K562 (cell line): Measurements from ENCODE around the gene MPC1. TPM values are rescaled to one million over a fixed set of nuclear protein-coding genes. Genes with fewer than 3 reads are reported as not detected.

ENCODE experiments used
- ATAC-seq: fragments of 200-7000 bp; cut with Tn5 transposase; 3 replicates; pipeline ENCODE4 v1.9.1; 2020; ENCODE audit warnings: moderate library complexity
- BruUV-seq: library from RNA; stranded (reverse); fragments of 400-500 nt; replicated peaks from 2 replicates; lab custom pipeline; 2021; lab: Mats Ljungman, UMichigan
- CTCF ChIA-PET: fragments of 300-600 bp; formaldehyde crosslinking; extraction: SDS; loops from one replicate; lab custom pipeline; 2021; ENCODE audit warnings: low intra/inter-chr PET ratio; lab: Yijun Ruan, JAX
- POLR2A ChIA-PET: fragments of 300-600, 350-650 bp; sonication (Branson Sonifier 250); formaldehyde crosslinking; extraction: SDS; loops from one replicate; lab custom pipeline; 2021; ENCODE audit warnings: antibody characterized with exemption, inconsistent platforms; lab: Yijun Ruan, JAX
- DNase-seq, 4 experiments: peaks; one replicate each; pipeline versions ENCODE4 v3.0.0 to v3.0.0-alpha.2; 2011 to 2018; ENCODE audit warnings: low spot score in 3 of 4, mixed read lengths in 3 of 4; ENCODE audit errors: extremely low read depth in 1 of 4
- FAIRE-seq: peaks from 2 replicates; lab custom pipeline; 2011; peaks lifted over from hg19 to GRCh38; lab: Jason Lieb, UNC
- H2AFZ ChIP-seq: 2 replicates; pipeline ENCODE4 v1.6.0; 2011; ENCODE audit warnings: low read depth, low read length, control low read depth, inconsistent platforms
- H3K27ac ChIP-seq: fragments of 200-600 bp; 3 replicates; pipeline ENCODE4 v1.8.0; 2011; ENCODE audit warnings: low read depth, mild to moderate bottlenecking, control low read depth, inconsistent platforms, low read length, moderate library complexity, mixed read lengths; ENCODE audit errors: extremely low read depth
- H3K27me3 ChIP-seq, 2 experiments: fragments of 300-600 bp in 1 of 2; 2 replicates in 1 of 2; 3 replicates in 1 of 2; pipeline versions ENCODE4 v1.6.0 to v1.8.0; 2011; ENCODE audit warnings: inconsistent platforms in 2 of 2, low read length in 2 of 2, mild to moderate bottlenecking in 1 of 2, mixed read lengths in 1 of 2, moderate library complexity in 1 of 2; ENCODE audit not compliant: control insufficient read depth in 2 of 2, insufficient read depth in 2 of 2
- H3K36me3 ChIP-seq: fragments of 300-600 bp; 3 replicates; pipeline ENCODE4 v1.8.0; 2011; ENCODE audit warnings: mild to moderate bottlenecking, low read length, inconsistent platforms; ENCODE audit not compliant: control insufficient read depth, insufficient read depth
- H3K4me1 ChIP-seq, 2 experiments: fragments of 200-600 bp in 1 of 2; replicated peaks in 1 of 2; 2 replicates in 1 of 2; 3 replicates in 1 of 2; pipeline versions ENCODE4 v1.5.1 to v1.8.0; 2011; ENCODE audit warnings: inconsistent platforms in 2 of 2, low read length in 2 of 2, mild to moderate bottlenecking in 1 of 2, mixed read lengths in 1 of 2, moderate library complexity in 1 of 2; ENCODE audit not compliant: control insufficient read depth in 2 of 2, insufficient read depth in 2 of 2
- H3K4me2 ChIP-seq: 2 replicates; pipeline ENCODE4 v1.6.1; 2011; ENCODE audit warnings: low read length, control low read depth, inconsistent platforms, mixed read lengths; ENCODE audit not compliant: insufficient read depth
- H3K4me3 ChIP-seq: fragments of 200-600 bp; sonication (generic), shearing (Covaris generic); 2 replicates; pipeline ENCODE4 v1.5.1; 2016; ENCODE audit warnings: control low read depth, inconsistent platforms
- H3K79me2 ChIP-seq: fragments of 200-600 bp; 3 replicates; pipeline ENCODE4 v1.8.0; 2011; ENCODE audit warnings: low read length, inconsistent platforms; ENCODE audit not compliant: control insufficient read depth, insufficient read depth
- H3K9ac ChIP-seq, 2 experiments: 2 replicates each; pipeline versions ENCODE4 v1.6.0 to v1.6.1; 2011; ENCODE audit warnings: low read depth in 2 of 2, low read length in 2 of 2, control low read depth in 1 of 2, inconsistent platforms in 1 of 2, mild to moderate bottlenecking in 1 of 2, mixed read lengths in 1 of 2; ENCODE audit not compliant: insufficient read depth in 1 of 2
- H3K9me1 ChIP-seq: one replicate; pipeline ENCODE4 v1.6.0; 2011; ENCODE audit warnings: inconsistent platforms, mild to moderate bottlenecking, low read length, moderate library complexity; ENCODE audit not compliant: control insufficient read depth, insufficient read depth
- H3K9me3 ChIP-seq: replicated peaks from 2 replicates; pipeline ENCODE4 v1.5.1; 2011; ENCODE audit warnings: low read depth, low read length, inconsistent platforms; ENCODE audit not compliant: control insufficient read depth, insufficient read depth
- H4K20me1 ChIP-seq: replicated peaks from 2 replicates; pipeline ENCODE4 v1.6.1; 2011; ENCODE audit warnings: low read length, inconsistent platforms, mixed read lengths; ENCODE audit not compliant: control insufficient read depth, insufficient read depth
- CREB5 ChIP-seq: fragments of 250-450 bp; sonication (Bioruptor Pico); IDR thresholded peaks from 2 replicates; pipeline ENCODE4 v1.5.0; 2020; ENCODE audit warnings: mild to moderate bottlenecking
- KAT2B ChIP-seq: IDR thresholded peaks from one replicate; pipeline ENCODE4 v1.6.1; 2012; ENCODE audit warnings: low read depth, mild to moderate bottlenecking, control low read depth, inconsistent platforms, low read length, moderate library complexity
- KLF10 ChIP-seq: fragments of 250-450 bp; sonication (Bioruptor Pico); IDR thresholded peaks from 2 replicates; pipeline ENCODE4 v1.6.1; 2021; ENCODE audit warnings: matching md5 sums
- TCF7 ChIP-seq: sonication (generic); IDR thresholded peaks from 2 replicates; pipeline ENCODE4 v1.6.1; 2016; ENCODE audit warnings: antibody characterized with exemption, borderline replicate concordance
- THRB ChIP-seq: fragments of 450-650 bp; formaldehyde crosslinking; conservative IDR thresholded peaks from 2 replicates; pipeline ENCODE4 v1.4.0; 2022; ENCODE audit warnings: mild to moderate bottlenecking, missing genetic modification characterization
- ZNF318 ChIP-seq, 2 experiments: fragments of 450-650 bp; IDR thresholded peaks; 2 replicates each; pipeline ENCODE4 v1.6.1; 2016; ENCODE audit warnings: mild to moderate bottlenecking in 2 of 2, borderline replicate concordance in 1 of 2, low read depth in 1 of 2, moderate library complexity in 1 of 2
- WGBS: fragments of 100-300 bp; shearing (Covaris generic); methylation state at CpG from one replicate; pipeline ENCODE4 v1.1.6; 2016; ENCODE audit warnings: low coverage, mixed read lengths; ENCODE audit not compliant: insufficient coverage; ENCODE audit errors: missing lambda C conversion rate; 5-methylcytosine and 5-hydroxymethylcytosine counted together
- in situ Hi-C: fragments of 300-500 bp; cut with MboI; formaldehyde crosslinking; loops from 4 replicates; pipeline ENCODE4 v1.15.0; 2018; ENCODE audit warnings: inconsistent platforms, mixed read lengths
- intact Hi-C: fragments of 100-400 bp; cut with micrococcal nuclease; formaldehyde crosslinking; loops from 2 replicates; pipeline ENCODE4 v1.14.2; 2022
- polyA plus RNA-seq, 8 experiments: library from polyadenylated mRNA; depleted of rRNA in 4 of 8; stranded (reverse) in 5 of 8; unstranded in 3 of 8; fragments of >200 nt; fragmentation: Nextera tagmentation in 2 of 8; fragmentation: Illumina TruSeq in 1 of 8; extraction: Ambion mirVana in 2 of 8; extraction: Trizol in 1 of 8; gene quantifications; 2 replicates each; pipeline versions ENCODE4 v1.2.1 to v1.2.3, GENCODE V29; 2011 to 2014; ENCODE audit warnings: inconsistent platforms in 1 of 8, missing spikeins in 1 of 8
- total RNA-seq, 7 experiments: library from RNA; depleted of rRNA in 6 of 7; stranded (reverse); fragments of >200 nt in 6 of 7; fragmentation: Illumina TruSeq in 2 of 7; extraction: Trizol in 2 of 7; gene quantifications; 2 replicates each; pipeline versions ENCODE4 v1.2.1 to v1.2.3, GENCODE V29; 2011 to 2021; ENCODE audit warnings: low replicate concordance in 1 of 7
- TF ChIP-seq, protein P1 (sequence below): IDR thresholded peaks from 2 replicates; pipeline ENCODE4 v1.6.1; 2011; ENCODE audit warnings: borderline replicate concordance, low read depth, mild to moderate bottlenecking, moderate library complexity, low read length; ENCODE audit not compliant: insufficient read depth, poor library complexity, severe bottlenecking

The MPC1 gene
- total and polyA plus RNA-seq, 9 of the 15 experiments (the other 6 are each of a cell fraction or from before 2014, with no cell fraction given), result 78.6 to 185 (median 138) TPM

DNA sequence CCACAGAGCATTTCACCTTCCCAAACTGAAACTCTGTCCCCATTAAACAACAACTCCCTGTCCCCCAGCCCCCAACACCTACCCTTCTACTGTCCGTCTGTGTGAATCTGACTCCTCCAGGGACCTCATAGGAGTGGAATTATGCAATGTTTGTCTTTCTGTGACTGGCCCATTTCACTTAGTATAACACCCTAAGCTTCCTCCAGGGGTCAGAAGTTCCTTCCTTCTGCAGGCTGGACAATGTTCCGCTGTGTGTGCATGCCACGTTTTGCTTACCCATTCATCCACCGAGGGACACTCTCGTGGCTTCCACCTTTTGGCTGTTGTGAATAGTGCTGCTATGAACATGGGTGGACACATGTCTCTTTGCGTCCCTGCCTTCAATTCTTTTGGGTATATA lies 37.6 kb upstream of the MPC1 start:
- H3K4me2 ChIP-seq, result no peak overlapping the region
- H3K27ac ChIP-seq, result no peak overlapping the region
- no peak overlapping the region for H3K4me3 ChIP-seq
- no peaks in the 10 kb centered on the region for H3K4me1 ChIP-seq
- 0% methylated on average over 6 of the region's 6 CpGs for whole genome bisulfite sequencing
- no peak overlapping the region for H2AFZ ChIP-seq
- in situ Hi-C loops (no loop called here), intact Hi-C loops (no loop called here)
- ATAC-seq, result peak; percentile 93
- H3K36me3 ChIP-seq, result no peaks in the 10 kb centered on the region
- no peaks in the 10 kb centered on the region for H3K9me3 ChIP-seq
- no TSS peak for BruUV-seq
- H4K20me1 ChIP-seq, result 0 out of 2 replicates have a peak, but pooled peaks cover 4% of the 10 kb centered on the region
- no peaks in the 10 kb centered on the region for H3K79me2 ChIP-seq
- no peaks in the 10 kb centered on the region for H3K9me1 ChIP-seq
- H3K9ac ChIP-seq, result no peak overlapping the region
- POLR2A ChIA-PET, result interaction anchor here (0.7 kb wide), 1 partner anchor 139 kb away, joined by 3 read pairs; no protein-coding TSS in a partner anchor
- DNase-seq, result peak in 1 of 4 experiments; percentile 34
- CTCF ChIA-PET, result no interaction called here
- peak; percentile 81 for FAIRE-seq
- peaks cover 51 to 83% of the 10 kb centered on the region in 2 experiments for H3K27me3 ChIP-seq
- TF ChIP-seq THRB (0 out of 2 replicates have a peak, but pooled peaks have one; percentile 39), KAT2B (no peak), CREB5 (CRISPR knock-in tag) (no peak), KLF10 (CRISPR knock-in tag) (no peak), TCF7 (no peak), ZNF318 (IDR thresholded peaks at IDR 0.05; ENCODE audit: borderline replicate concordance in 1 of 2, low read depth in 1 of 2) (no peak)
- TF ChIP-seq, protein P1, sequence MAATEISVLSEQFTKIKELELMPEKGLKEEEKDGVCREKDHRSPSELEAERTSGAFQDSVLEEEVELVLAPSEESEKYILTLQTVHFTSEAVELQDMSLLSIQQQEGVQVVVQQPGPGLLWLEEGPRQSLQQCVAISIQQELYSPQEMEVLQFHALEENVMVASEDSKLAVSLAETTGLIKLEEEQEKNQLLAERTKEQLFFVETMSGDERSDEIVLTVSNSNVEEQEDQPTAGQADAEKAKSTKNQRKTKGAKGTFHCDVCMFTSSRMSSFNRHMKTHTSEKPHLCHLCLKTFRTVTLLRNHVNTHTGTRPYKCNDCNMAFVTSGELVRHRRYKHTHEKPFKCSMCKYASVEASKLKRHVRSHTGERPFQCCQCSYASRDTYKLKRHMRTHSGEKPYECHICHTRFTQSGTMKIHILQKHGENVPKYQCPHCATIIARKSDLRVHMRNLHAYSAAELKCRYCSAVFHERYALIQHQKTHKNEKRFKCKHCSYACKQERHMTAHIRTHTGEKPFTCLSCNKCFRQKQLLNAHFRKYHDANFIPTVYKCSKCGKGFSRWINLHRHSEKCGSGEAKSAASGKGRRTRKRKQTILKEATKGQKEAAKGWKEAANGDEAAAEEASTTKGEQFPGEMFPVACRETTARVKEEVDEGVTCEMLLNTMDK, result no peak
